ENCODE results near the gene LSM6.

Gene LSM6

GRCh38 chr4:146186041-146186440, 10.5 kb downstream of the LSM6 start:
- DNase-seq (ENCODE audit: low read depth), result no peak

- DNase-seq (ENCODE audit: low read depth), result no peak
Measured at GRCh38 chr4:146186596-146186995, 11.1 kb downstream of the LSM6 start.

DNA sequence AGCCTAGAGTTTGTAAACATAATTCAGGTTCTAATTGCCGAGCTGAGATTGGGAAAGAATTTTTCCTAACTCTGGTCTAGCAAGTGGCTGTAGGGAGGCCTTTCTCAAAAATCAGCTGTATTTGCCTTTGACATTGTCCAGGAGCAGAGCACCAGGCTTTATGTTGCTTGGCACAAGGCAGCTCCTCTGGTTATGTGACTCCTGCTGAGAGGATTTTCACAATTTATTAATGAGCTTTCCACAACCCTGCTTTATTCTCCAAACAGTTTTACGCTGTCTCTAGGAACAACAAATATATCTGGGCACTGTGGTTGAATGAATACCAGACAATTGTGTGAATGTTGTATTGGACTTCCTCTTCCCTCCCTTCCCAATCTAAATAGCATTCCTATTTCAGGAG, 14.9 kb downstream of the LSM6 start:
- no peak for DNase-seq (ENCODE audit: low read depth)

DNA sequence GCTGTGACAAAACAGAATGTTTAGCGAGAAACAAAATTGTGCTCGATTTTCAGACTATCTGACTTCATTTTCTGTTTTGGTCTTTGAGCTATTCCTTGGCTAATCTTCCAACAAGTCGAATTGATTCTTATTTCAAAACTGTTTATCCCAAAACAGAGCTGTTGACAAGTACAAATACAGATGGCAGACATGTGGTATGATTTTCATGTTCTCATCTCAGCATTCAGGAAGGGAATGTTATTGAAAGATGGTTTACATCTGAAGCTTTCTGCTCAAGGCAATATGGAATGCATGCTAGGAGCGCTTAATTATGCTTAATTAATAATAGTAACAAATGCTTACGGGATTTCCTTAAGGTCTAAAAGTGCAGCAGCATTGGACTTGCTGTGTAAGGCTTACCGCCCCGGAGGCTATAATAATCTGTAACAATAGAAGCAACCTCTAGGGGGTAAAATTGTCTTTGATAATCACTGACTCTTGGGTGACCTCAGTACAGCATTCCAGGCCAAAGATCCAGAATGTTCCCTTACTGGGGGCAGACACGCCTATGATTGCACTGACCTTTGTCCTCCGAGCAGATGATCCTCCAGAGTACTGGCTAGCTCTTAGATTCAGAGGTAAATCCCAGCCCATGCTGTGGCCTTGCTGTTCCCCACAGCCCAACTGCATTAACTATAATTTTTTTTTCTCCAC, 16.4 kb downstream of the LSM6 start:
- DNase-seq (ENCODE audit: low read depth), result no peak

DNA sequence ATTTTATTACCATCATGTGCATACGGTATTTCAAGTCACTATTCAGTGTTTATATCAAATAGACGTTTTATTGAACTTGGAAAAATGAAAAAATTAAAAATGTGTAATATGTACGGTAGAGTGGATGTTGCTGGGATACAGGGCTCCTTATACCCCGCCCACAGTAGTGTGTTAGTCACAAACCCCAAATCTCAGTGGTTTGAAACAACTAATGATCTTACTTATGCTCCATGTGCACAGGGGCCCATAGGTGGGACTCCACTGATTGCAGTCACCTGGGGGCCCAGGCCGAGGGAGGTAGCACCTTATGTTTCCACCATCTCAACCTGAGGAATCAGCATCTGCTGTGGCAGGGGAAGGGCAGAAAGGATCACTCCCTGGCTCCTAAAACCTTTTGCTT, 18.1 kb downstream of the LSM6 start:
- DNase-seq (ENCODE audit: low read depth), result no peak

- DNase-seq (ENCODE audit: low read depth), result no peak
Measured at GRCh38 chr4:146194212-146194611, 18.7 kb downstream of the LSM6 start.

DNA sequence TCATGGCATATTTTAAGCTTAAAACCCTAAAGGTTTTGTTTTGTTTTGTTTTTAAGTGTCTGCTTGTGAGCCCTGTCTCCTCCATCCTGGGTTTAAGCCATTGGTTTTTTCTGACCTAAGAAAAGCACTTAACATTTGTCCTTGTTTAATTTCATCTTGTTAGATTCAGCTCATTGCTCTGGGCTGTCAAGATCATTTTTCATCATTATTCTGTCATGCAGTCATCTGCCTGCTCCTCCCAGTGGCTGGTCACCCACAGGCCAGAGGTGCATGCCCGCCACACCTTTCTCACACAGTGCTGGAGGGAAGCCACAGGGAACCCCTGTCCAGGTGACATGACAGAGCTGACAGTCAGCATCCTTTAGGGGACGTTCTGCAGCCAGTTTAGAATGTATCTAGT, 27.1 kb downstream of the LSM6 start:
- no peak for DNase-seq (ENCODE audit: low read depth)

GRCh38 chr4:146207410-146207809, 31.9 kb downstream of the LSM6 start:
- no peak for DNase-seq (ENCODE audit: low read depth)

- no peak for DNase-seq (ENCODE audit: low read depth)
Measured at GRCh38 chr4:146210890-146211289, 35.4 kb downstream of the LSM6 start.

- no peak for DNase-seq (ENCODE audit: low read depth)
Measured at GRCh38 chr4:146211440-146211839, 35.9 kb downstream of the LSM6 start.

- DNase-seq (ENCODE audit: low read depth), result no peak
Measured at GRCh38 chr4:146212781-146213180, 37.3 kb downstream of the LSM6 start.

DNA sequence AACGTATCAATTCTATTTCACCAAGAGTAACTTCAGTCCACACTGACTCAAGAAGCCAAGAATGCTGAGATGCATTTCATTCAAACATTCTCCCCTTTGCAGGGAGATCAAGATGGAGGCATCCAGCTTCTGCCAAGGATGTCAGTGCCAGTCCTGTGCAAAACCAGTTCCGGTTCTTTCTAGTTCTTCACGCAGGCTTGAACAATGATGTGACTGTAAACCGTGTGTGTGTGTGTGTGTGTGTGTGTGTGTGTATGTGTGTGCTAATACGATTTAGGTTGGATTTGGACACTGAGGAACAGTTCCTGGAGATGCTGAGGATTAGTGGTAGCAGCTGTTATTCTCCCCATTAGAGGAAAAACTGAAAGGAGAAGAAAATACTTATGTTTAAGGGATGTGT, 38.7 kb downstream of the LSM6 start, which contains the start of gene REELD1:
TSS of gene REELD1 (plus strand) at position 301 of the 400 bp plus-strand sequence. CDS start 2,415 bp downstream, outside the sequence.
- DNase-seq (ENCODE audit: low read depth), result no peak

- DNase-seq (ENCODE audit: low read depth), result no peak
Measured at GRCh38 chr4:146222313-146222712, 46.8 kb downstream of the LSM6 start.

DNA sequence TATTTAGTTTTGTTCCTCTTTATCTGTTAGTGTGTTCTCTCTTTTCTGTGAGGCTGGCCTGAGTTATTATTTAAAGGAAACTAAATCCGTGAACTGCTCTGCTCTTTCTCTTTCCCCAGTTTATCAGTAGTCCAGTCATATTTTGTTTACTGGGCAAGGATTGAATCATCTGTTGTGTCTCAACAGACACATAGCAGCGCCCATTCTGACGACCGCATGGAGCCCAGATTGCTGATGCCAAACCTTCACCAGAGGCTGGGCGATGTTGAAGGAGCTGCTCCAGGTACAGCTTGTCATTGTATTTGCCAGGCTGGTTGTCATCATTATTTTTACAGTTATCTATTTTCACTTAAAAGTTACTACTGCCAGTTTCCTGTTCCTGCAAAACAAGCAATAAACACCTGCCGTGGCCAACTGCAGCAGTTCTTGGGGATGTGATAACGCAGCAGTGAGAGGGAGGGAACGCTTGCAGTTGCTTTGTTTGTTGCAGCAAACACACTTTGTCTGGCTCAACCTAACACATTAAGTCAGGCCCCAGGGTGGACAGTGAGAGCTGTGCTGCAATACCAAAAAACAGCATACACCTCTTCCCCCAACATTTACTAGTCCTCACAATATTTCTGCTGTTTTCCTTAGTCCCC, 48.9 kb downstream of the LSM6 start:
- DNase-seq (ENCODE audit: low read depth), result no peak

GRCh38 chr4:146229406-146229805, 53.9 kb downstream of the LSM6 start:
- DNase-seq (ENCODE audit: low read depth), result no peak

DNA sequence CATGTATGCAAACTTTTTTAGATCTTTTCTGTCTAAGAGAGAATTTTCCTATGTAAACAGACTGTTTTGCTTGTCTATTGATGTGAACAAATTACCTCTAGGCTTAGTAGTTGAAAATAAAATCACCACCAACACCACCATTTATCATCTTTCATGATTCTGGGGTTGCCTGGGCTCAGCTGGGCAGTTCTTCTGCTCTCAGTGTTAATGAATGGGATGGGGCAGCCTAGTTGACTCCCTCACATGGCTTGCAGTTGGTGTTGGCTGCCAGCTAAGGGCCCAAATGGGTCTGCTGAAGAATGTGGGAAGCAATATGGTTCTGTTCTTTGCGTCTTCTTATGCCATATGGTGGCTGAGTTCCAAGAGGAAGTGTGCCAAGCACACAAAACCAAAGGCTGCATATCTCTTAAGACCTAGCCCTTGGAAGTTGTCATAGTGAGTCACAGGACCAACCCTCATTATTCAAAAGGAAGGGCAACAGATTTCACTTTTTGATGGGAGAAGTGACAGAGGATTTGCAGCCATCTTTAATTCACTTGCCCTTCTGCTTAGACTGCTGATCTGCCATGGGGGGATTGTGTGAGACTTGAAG, 56.7 kb downstream of the LSM6 start:
- DNase-seq (ENCODE audit: low read depth), result no peak

DNA sequence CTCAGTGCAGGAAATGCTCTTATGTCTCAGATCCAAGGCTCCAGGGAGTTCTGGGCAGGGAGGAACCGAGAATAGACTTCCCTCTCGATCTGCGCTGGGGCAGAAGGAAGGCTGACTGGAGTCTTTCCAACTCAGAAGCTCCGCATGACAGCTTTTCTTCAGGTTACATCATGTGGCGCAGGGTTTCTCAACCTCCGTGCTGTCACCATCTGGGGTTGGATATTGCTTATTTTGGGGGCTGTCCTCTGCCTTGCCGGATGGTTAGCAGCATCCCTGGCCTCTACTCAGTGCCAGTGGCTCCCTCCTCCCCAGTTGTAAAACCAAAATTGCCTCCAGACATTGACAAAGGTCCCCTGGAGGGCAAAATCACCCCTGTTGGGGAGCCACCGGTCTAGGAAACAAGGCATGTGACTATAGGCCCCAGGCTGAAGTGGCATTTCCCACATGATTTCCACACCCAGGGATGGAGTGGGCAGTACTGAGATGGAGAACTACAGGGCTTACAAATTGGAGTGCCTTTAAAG, 60.2 kb downstream of the LSM6 start:
- no peak for DNase-seq (ENCODE audit: low read depth)

GRCh38 chr4:146236216-146236615, 60.7 kb downstream of the LSM6 start:
- no peak for DNase-seq (ENCODE audit: low read depth)

DNA sequence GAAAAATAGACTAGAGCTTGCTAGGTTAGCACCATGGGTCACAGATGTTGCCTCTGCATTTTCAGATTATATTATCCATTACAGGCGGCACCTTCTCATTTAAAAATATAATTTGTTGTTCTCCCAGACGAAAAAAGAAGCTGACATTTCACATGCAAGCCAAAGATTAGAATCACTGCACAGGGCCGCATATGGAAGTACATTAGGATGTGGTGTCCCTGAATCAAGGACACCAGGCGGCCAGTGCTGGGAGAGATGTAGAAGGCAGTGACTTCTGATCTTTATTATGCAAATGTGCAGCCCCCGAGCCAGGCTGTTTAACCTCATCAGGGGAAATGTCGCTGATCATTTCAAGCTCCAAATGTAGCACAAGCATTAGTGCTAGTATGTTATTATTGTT, 61.6 kb downstream of the LSM6 start:
- DNase-seq (ENCODE audit: low read depth), result no peak

DNA sequence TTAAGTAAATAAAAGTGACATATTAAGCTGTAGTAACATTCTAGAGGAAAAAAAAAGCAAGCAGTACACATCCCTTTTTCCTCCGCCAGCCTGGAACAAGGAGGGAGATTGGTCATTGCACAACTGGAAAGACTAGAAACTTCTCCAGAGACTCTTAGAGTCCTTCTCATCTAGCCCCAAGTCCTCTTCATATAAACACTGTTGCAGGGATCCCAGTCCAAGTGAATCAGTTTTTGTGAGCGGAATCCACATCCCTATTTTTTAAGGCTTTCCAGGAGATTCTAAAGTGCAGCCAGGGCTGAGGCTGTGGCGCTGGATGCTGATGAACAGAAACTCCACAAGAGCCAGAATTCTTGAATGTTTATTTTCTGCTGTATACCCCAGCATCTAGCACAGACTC, 62.6 kb downstream of the LSM6 start:
- no peak for DNase-seq (ENCODE audit: low read depth)
